Progenitor cell of endocrine pancreas (in vitro differentiated cells): Measurements from ENCODE around the gene ATP8B1. TPM values are rescaled to one million over a fixed set of nuclear protein-coding genes. Genes with fewer than 3 reads are reported as not detected.
"Not testable (repeated sequence)": the region's sequence is repeated elsewhere in the genome, so short reads cannot be mapped to it uniquely, and the experiment has no call there.

Source experiments
- DNase-seq: peaks from one replicate; pipeline ENCODE4 v3.0.0; 2021; ENCODE audit warnings: low spot score; ENCODE audit not compliant: unreplicated experiment
- H3K27ac Mint-ChIP-seq: 2 replicates; pipeline ENCODE4 v1.8.0; 2021; ENCODE audit warnings: mild to moderate bottlenecking, moderate library complexity, mixed read lengths
- H3K27me3 Mint-ChIP-seq: 2 replicates; pipeline ENCODE4 v1.8.0; 2021; ENCODE audit warnings: mixed read lengths
- H3K36me3 Mint-ChIP-seq: 2 replicates; pipeline ENCODE4 v1.8.0; 2022; ENCODE audit warnings: mixed read lengths; ENCODE audit not compliant: insufficient read depth
- H3K4me1 Mint-ChIP-seq: 2 replicates; pipeline ENCODE4 v1.8.0; 2021; ENCODE audit warnings: low read depth, mixed read lengths
- H3K4me3 Mint-ChIP-seq: 2 replicates; pipeline ENCODE4 v1.8.0; 2021; ENCODE audit warnings: low read depth, mild to moderate bottlenecking, moderate library complexity, mixed read lengths
- H3K9me3 Mint-ChIP-seq: 2 replicates; pipeline ENCODE4 v1.8.0; 2021; ENCODE audit warnings: low read depth, mixed read lengths
- total RNA-seq: library from RNA; stranded (reverse); gene quantifications from 2 replicates; pipeline ENCODE4 v1.2.1, GENCODE V29; 2021
- TF ChIP-seq, protein P1 (sequence below): fragments of 200-600 bp; sonication (generic); IDR thresholded peaks from one replicate; pipeline ENCODE4 v1.5.0; 2021; ENCODE audit warnings: antibody characterized with exemption, mild to moderate bottlenecking; ENCODE audit not compliant: unreplicated experiment

ATP8B1 gene
- total RNA-seq, 1 donor from 2014 or later, result 21.9 TPM

DNA sequence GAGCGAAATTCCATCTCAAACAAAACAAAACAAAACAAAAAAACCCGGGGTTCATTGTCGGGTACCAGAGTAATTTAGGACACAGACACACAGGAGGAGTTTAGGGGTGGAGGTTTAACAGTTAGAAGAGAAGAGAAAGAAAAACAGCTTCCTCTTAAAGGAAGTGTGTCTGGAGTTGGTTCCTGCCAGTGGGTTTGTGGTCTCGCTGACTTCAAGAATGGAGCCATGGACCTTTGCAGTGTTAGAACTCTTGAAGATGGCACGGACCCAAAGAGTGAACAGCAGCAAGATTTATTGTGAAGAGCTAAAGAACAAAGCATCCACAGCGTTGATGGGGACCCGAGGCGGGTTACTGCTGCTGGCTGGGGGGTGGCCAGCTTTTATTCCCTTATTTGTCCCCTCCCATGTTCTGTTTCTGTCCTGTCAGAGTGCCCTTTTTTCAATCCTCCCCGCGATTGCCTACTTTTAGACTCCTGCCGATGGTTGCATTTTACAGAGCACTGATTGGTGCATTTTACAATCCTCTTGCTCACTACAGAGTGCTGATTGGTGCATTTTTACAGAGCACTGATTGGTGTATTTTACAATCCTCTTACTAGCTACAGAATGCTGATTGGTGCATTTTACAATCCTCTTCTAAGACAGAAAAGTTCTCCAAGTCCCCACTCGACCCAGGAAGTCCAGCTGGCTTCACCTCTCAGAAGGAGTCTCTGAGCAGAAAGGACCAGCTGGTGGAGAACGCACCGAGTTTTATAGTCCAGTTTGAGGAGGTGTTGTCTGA is 28.7 kb upstream of the ATP8B1 start:
- no peaks in the 10 kb centered on the region for H3K4me1 Mint-ChIP-seq

DNA sequence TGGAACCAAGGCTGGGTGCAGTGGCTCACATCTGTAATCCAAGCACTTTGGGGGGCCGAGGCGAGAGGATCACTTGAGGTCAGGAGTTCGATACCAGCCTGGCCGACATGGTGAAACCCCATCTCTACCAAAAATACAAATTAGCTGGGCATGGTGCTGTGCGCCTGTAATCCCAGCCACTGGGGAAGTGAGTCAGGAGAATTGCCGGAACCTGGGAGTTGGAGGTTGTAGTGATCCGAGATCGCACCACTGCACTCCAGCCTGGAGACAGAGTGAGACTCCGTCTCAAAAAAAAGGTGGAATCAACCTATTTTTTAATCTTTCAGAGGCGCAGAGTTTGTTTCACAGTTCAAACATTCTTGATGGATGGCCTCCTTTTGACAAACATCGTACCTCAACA is 24.5 kb upstream of the ATP8B1 start:
- peaks cover 4% of the 10 kb centered on the region for H3K9me3 Mint-ChIP-seq
- TF ChIP-seq, protein P1, sequence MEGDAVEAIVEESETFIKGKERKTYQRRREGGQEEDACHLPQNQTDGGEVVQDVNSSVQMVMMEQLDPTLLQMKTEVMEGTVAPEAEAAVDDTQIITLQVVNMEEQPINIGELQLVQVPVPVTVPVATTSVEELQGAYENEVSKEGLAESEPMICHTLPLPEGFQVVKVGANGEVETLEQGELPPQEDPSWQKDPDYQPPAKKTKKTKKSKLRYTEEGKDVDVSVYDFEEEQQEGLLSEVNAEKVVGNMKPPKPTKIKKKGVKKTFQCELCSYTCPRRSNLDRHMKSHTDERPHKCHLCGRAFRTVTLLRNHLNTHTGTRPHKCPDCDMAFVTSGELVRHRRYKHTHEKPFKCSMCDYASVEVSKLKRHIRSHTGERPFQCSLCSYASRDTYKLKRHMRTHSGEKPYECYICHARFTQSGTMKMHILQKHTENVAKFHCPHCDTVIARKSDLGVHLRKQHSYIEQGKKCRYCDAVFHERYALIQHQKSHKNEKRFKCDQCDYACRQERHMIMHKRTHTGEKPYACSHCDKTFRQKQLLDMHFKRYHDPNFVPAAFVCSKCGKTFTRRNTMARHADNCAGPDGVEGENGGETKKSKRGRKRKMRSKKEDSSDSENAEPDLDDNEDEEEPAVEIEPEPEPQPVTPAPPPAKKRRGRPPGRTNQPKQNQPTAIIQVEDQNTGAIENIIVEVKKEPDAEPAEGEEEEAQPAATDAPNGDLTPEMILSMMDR, result no peak
- no peaks in the 10 kb centered on the region for H3K27me3 Mint-ChIP-seq
- H3K27ac Mint-ChIP-seq, result no peak overlapping the region
- no peak overlapping the region for H3K4me3 Mint-ChIP-seq
- peaks cover 1% of the 10 kb centered on the region for H3K36me3 Mint-ChIP-seq
- H3K4me1 Mint-ChIP-seq, result no peaks in the 10 kb centered on the region
- DNase-seq, result no peak

More for the DNA sequence above, 28.7 kb upstream of the ATP8B1 start:
- DNase-seq, result no peak
- TF ChIP-seq, protein P1, result no peak
- H3K36me3 Mint-ChIP-seq, result peaks cover 1% of the 10 kb centered on the region
- no peaks in the 10 kb centered on the region for H3K27me3 Mint-ChIP-seq
- no peak overlapping the region for H3K4me3 Mint-ChIP-seq
- peaks cover 4% of the 10 kb centered on the region for H3K9me3 Mint-ChIP-seq
- H3K27ac Mint-ChIP-seq, result no peak overlapping the region

DNA sequence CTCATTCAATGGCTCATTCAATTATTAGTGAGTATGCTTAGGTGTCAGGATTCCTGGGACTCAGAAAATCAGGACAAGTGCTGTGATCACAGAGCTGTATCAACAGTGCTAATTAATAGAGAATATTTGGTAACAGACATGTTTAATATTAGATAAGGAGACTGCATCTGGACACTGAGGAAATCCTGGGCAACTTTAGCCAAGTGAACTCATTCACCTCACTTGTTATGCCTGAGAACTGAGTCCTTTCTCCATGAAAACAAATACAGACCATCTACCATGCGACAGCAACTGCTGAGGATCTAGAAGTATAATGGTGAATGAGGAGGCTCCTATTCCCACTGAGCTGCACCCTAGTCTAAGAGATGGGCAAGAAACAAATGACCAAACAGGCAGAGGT is 23.1 kb upstream of the ATP8B1 start:
- Mint-ChIP-seq H3K9me3 (no peaks in the 10 kb centered on the region), H3K4me3 (no peak overlapping the region), H3K4me1 (no peaks in the 10 kb centered on the region), H3K27me3 (peaks cover 2% of the 10 kb centered on the region), H3K36me3 (no peaks in the 10 kb centered on the region), H3K27ac (no peak overlapping the region)
- TF ChIP-seq, protein P1, result no peak
- no peak for DNase-seq

DNA sequence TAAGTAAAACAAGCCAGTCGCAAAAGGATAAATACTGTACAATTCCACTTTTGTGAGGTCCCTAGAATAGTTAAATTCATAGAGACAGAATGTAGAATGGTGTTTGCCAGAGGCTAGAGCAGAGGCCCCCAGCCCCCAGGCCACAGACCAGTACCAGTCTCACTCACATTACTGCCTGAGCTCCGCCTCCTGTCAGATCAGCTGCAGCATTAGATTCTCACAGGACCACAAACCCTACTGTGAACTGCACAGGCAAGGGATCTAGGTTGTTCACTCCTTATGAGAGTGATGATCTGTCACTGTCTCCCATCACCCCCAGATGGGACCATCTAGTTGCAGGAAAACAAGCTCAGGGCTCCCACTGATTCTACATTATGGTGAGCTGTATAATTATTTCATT is 17.5 kb upstream of the ATP8B1 start:
- H3K27me3 Mint-ChIP-seq, DNase-seq, H3K9me3 Mint-ChIP-seq, H3K36me3 Mint-ChIP-seq, H3K4me1 Mint-ChIP-seq, H3K4me3 Mint-ChIP-seq, H3K27ac Mint-ChIP-seq: not testable (repeated sequence)

DNA sequence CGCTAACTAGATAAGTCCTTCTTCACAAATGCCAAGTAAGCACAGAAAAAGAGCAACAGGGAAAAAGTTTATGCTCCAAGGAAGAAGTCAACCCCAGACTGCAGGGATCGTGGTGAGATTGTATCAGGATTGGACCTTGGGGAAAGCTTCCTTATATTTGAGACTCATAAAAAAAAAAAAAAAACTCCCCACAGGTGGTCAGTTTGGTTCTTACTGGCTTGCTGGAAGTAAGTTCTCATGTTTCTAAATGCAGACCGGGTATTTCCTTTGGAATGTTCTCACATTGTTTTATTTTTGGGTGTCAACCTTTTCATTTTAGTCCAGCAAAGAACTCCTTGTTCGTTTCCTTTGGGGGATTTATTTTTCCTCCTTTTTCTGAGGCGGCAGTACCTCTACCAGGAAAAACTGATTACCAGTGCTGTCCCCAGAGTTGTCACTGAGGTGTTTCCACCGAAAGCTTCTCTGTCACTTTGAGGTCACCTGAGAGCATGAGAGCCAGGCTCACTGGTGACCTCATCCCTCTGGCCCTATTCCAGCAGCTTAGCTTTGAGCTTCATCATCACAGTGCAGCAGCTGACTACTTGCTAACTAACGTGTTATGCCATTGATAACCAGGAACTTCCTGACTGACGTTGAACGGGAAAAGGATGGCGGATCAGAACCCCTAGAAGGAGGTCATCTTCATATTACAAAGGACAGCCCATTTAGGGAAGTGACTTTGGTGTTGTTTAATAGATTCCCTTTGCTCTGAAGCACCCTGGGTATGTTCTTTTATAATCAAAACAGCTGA is 16.8 kb upstream of the ATP8B1 start:
- TF ChIP-seq, protein P1, result no peak
- peaks cover 3% of the 10 kb centered on the region for H3K4me1 Mint-ChIP-seq
- peaks cover 2% of the 10 kb centered on the region for H3K27me3 Mint-ChIP-seq
- peak overlapping the region; percentile 38 for H3K27ac Mint-ChIP-seq
- H3K9me3 Mint-ChIP-seq, result no peaks in the 10 kb centered on the region
- no peaks in the 10 kb centered on the region for H3K36me3 Mint-ChIP-seq
- no peak overlapping the region for H3K4me3 Mint-ChIP-seq
- no peak for DNase-seq
